Fibroblast of the aortic adventitia (primary cell): ENCODE results near the gene PPP2R2C. TPM values are rescaled to one million over a fixed set of nuclear protein-coding genes. Genes with fewer than 3 reads are reported as not detected.

ENCODE experiments used
- DNase-seq: peaks from one replicate; pipeline ENCODE4 v3.0.0-alpha.2; 2010; ENCODE audit warnings: low read depth
- H3K4me3 ChIP-seq: 2 replicates; pipeline ENCODE4 v1.5.1; 2011; ENCODE audit warnings: low read depth, mild to moderate bottlenecking, control low read depth, low read length, moderate library complexity
- CTCF ChIP-seq: IDR thresholded peaks from 2 replicates; pipeline ENCODE4 v1.5.1; 2011; ENCODE audit warnings: mild to moderate bottlenecking, low read length, control low read depth, inconsistent platforms; ENCODE audit not compliant: insufficient read depth
- total RNA-seq: library from RNA; depleted of rRNA; stranded (reverse); fragments of >200 nt; gene quantifications from 2 replicates; pipeline ENCODE4 v1.2.3, GENCODE V29; 2012; ENCODE audit warnings: low replicate concordance

Gene PPP2R2C
- total RNA-seq, 1 donor: not detected

GRCh38 chr4:6463311-6464289 is 8.8 kb downstream of the PPP2R2C start:
- H3K4me3 ChIP-seq: no peak overlapping the region
- DNase-seq: no peak
- no peak for TF ChIP-seq CTCF

- DNase-seq: no peak
- no peak overlapping the region for H3K4me3 ChIP-seq
- TF ChIP-seq CTCF: no peak
These were observed 10.9 kb downstream of the PPP2R2C start for GRCh38 chr4:6461301-6462165.

GRCh38 chr4:6460876-6461275 is 11.5 kb downstream of the PPP2R2C start:
- no peak for TF ChIP-seq CTCF
- DNase-seq: no peak
- no peak overlapping the region for H3K4me3 ChIP-seq

GRCh38 chr4:6458528-6458927 is 13.9 kb downstream of the PPP2R2C start:
- no peak overlapping the region for H3K4me3 ChIP-seq
- no peak for DNase-seq
- TF ChIP-seq CTCF: no peak

GRCh38 chr4:6456450-6456849 is 16.0 kb downstream of the PPP2R2C start:
- DNase-seq: no peak
- no peak overlapping the region for H3K4me3 ChIP-seq
- no peak for TF ChIP-seq CTCF

- DNase-seq: no peak
- H3K4me3 ChIP-seq: no peak overlapping the region
These were observed 18.1 kb downstream of the PPP2R2C start for GRCh38 chr4:6454112-6454910.

More at GRCh38 chr4:6454112-6454910, 18.1 kb downstream of the PPP2R2C start:
- TF ChIP-seq CTCF: no peak
